ENCODE results near the gene CTXN1. TPM values are rescaled to one million over a fixed set of nuclear protein-coding genes. Genes with fewer than 3 reads are reported as not detected.
"Not testable (repeated sequence)": the region's sequence is repeated elsewhere in the genome, so short reads cannot be mapped to it uniquely, and the experiment has no call there.

Gene CTXN1
- total RNA-seq, 2 experiments from 2014 or later: 0.23 TPM; not detected in 1

DNA sequence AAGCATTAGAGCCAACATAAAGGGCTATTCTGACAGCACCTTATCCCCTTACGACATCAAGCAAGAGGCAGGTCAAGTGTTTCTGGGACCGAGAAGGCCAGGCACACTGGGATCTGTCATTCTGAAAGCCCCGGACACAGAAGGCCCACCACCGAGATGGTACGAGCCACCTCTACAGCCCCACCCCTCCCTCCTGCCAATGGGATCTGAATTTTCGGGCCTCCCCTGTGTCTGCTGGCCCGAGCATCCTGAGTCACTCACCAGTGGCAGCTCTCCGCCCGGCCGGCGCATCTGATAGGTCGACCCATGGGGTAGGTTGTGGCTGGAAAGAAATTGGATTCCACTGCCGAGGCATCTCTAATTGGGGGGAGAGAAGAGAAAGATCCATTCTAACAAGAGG is 14.9 kb upstream of the CTXN1 start:
- CTCF ChIA-PET: interaction anchor here (5.7 kb wide), 1 partner anchor 20 kb away, joined by 75 read pairs; the partner anchor contains the start of gene SNAPC2
- peak overlapping the region; percentile 18 for H3K4me3 Mint-ChIP-seq
- no peaks in the 10 kb centered on the region for H3K9me3 Mint-ChIP-seq (ENCODE audit: low read depth)
- H3K27me3 Mint-ChIP-seq: no peaks in the 10 kb centered on the region
- peaks cover 33% of the 10 kb centered on the region for H3K4me1 Mint-ChIP-seq
- peaks cover 16% of the 10 kb centered on the region for H3K36me3 Mint-ChIP-seq
- no peak for ATAC-seq
- DNase-seq: no peak
- no peak overlapping the region for H3K27ac Mint-ChIP-seq

DNA sequence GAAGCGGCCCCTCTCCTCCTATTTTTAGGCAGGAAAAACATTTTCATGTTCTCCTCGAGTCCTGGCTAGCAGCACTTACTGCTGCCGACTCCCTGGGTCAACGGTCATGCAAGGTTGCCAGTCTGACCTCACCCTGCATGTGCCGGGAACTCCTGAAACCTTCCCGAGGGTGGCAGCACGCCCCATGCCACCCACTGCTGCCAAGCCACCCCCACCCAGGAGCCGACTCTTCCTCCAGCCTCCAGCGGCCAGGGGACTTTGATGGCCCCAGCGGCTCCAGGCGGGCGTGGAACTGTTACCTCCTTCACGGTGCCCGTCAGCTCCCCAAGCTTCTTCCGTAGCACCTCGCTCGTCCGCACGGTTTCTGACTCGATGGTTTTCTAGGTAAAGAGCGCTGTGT is 8.8 kb upstream of the CTXN1 start:
- no peaks in the 10 kb centered on the region for H3K9me3 Mint-ChIP-seq (ENCODE audit: low read depth)
- no peak overlapping the region for H3K4me3 Mint-ChIP-seq
- CTCF ChIA-PET: interaction anchor here (0.9 to 1.1 kb wide), 2 partner anchors 9 to 31 kb away, joined by 3 to 4 read pairs; partner anchors contain the start of genes MAP2K7 and TIMM44
- DNase-seq (no peak), ATAC-seq (no peak)
- H3K27me3 Mint-ChIP-seq: no peaks in the 10 kb centered on the region
- peaks cover 17% of the 10 kb centered on the region for H3K36me3 Mint-ChIP-seq
- no peak overlapping the region for H3K27ac Mint-ChIP-seq
- H3K4me1 Mint-ChIP-seq: no peaks in the 10 kb centered on the region

DNA sequence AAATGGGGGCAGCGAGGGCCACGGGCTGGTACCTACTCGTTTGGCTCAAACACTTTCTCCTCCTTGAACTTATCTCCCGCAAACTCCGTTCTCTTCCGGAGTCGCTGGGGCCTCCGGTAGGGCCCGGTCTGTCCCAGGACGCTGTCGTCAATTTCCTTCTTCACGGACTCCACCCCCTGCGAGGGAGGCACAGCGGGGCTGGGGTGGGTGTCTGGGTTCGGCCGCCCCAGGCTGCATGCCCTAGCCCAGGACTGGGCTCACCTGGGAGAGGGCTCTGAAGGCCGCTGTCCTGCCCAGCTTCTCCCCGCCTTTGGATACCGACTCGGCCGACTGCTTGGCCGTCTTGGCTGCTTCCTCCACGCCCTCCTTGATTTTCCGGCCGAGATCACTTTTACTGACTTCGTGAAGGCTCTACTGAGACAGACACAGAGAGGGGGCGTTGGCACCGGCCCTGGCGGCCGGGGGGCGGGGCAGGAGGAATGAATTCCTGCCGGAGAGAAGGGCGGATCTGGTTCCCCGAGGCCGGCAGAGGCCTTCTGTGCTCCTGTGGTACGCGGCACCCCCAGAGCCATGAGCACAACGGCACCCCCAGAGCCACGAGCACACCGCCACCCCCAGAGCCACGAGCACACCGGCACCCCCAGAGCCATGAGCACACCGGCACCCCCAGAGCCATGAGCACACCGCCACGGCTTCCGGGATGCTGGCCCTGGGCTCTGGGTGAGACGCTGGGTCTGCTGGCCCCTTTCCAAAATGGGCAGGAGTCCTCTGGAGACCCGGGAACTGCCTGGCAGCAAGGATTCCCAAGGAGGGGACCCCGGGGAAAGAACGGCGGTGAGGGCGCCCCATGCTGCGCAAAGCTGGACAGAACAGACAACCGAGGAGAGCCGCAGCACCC is 8.1 kb upstream of the CTXN1 start:
- Mint-ChIP-seq H3K4me1 (no peaks in the 10 kb centered on the region), H3K36me3 (peaks cover 17% of the 10 kb centered on the region), H3K4me3 (no peak overlapping the region), H3K27me3 (no peaks in the 10 kb centered on the region), H3K9me3 (ENCODE audit: low read depth) (no peaks in the 10 kb centered on the region), H3K27ac (no peak overlapping the region)
- no peak for ATAC-seq
- DNase-seq: no peak
- CTCF ChIA-PET: no interaction called here

DNA sequence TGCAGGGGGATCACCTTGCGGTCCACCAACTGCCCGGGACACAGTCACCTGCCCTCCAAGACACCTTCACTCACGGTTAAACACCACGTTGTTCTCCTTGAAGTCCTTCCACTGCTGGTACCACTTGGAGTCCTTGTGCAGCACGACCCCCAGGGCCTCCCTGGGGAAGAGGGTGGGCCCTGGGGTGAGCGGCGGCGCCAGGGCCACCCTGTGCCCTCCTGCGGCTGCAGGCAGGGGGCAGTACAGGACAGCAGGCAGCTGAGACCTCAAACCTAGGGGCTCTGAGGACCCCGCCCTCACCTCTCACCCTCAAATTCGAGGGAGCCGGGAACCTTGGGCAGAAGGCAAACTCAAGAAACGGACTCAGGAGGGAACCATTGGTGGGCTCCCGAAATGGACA is 7.5 kb upstream of the CTXN1 start:
- ATAC-seq (no peak), DNase-seq (no peak)
- H3K27ac Mint-ChIP-seq: no peak overlapping the region
- H3K9me3 Mint-ChIP-seq (ENCODE audit: low read depth): no peaks in the 10 kb centered on the region
- peaks cover under 1% of the 10 kb centered on the region for H3K4me1 Mint-ChIP-seq
- H3K27me3 Mint-ChIP-seq: no peaks in the 10 kb centered on the region
- CTCF ChIA-PET: no interaction called here
- H3K4me3 Mint-ChIP-seq: no peak overlapping the region
- peaks cover 13% of the 10 kb centered on the region for H3K36me3 Mint-ChIP-seq

DNA sequence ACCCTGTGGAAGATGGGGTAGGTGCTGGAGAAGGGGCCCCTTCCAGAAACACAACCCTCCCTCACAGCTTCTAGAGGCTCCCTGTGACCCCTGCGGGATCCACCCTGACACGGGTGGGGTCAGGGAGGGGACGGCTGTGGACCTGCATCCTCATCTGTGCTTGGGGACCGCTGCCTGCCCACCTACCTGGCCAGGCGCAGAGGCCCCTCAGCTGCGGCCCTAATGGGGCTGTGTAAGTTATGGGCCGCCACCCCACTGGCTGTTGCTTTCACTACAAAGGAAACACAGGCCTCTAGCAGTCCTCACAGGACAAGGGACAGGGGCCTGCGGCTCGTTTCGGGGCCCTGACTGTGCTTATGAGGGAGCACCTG is 7.0 kb upstream of the CTXN1 start:
- Mint-ChIP-seq H3K36me3 (peaks cover 12% of the 10 kb centered on the region), H3K4me1 (peaks cover 3% of the 10 kb centered on the region), H3K27me3 (no peaks in the 10 kb centered on the region), H3K4me3 (no peak overlapping the region), H3K9me3 (ENCODE audit: low read depth) (no peaks in the 10 kb centered on the region), H3K27ac (no peak overlapping the region)
- no peak for ATAC-seq
- DNase-seq: no peak
- CTCF ChIA-PET: no interaction called here

DNA sequence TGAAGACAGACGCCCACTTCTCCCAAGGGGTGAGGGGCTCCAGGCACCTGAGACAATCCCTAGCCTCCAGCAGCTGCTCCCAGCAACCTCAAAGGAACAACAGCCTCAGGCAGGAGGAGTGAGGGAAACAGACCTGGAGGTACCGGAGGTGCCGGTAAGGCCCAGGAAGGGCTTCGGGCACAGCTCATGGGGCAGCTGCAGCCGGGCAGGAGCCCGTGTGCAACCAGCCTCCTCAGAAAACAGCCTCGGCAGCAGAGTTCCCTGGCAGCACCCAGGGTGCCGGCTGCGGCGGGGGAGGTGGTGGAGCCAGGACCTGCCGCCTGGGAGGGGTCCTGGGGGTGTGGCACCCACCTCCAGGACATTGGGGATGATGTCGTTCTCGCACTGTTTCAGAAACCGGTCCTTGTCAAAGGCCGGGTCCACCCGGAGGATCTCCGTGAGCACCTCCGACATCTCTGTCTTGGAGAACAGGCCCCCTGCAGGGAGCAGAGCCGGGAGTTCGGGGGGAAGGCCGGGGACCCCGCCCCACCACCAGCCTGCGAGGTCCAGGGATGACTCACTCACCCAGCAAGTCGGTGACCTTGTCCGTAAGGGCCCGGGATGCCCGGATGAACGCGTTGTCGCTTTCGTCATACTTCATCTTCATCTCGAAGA is 6.5 kb upstream of the CTXN1 start:
- Mint-ChIP-seq H3K4me3 (no peak overlapping the region), H3K27ac (no peak overlapping the region), H3K9me3 (ENCODE audit: low read depth) (no peaks in the 10 kb centered on the region), H3K36me3 (peaks cover 9% of the 10 kb centered on the region), H3K27me3 (no peaks in the 10 kb centered on the region), H3K4me1 (peaks cover 3% of the 10 kb centered on the region)
- ATAC-seq (no peak), DNase-seq (no peak)
- CTCF ChIA-PET: no interaction called here

DNA sequence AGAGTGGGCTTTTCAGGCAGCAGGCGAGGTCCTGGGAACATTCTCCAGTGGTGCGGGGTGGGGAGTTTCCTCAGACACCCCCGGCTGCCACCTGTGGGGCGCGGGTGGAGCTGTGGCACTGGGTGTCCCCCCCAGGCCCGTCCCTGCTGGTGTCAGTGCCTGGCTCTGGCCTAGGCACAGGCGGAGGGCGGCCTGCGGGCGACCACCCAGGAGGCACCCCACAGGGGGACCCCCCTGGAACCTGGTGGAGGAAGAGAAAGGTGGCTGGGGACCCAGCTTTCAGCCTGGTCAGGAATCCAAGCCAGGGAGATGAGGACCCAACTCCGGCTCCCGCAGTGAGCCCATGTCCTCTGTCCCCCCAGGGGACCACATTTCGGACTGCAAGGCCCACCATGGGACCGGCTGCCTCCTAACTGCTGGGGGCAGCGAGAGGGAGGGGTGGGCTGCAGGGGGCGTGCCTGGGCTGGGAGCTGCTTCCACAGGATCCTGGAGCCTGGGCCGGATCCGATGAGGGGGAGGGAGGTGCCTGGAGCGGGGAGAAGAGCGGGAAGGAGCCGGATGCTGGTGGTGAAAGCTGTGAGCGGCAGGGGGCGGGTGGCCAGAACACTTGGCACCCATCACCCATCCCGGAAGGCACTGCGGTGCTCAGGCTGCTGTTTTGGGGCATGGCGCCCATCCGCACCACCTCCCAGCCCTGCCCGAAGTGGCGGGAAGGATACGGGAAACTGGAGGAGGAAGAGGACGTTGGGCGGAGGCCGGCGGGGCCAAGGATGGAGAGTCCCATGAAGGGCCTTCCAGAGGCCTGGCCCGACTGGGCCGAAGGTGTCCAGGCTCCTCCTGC is 5.5 kb upstream of the CTXN1 start:
- CTCF ChIA-PET: interaction anchor here (2.3 to 3.7 kb wide), 4 partner anchors 11 to 71 kb away, joined by 8 to 40 read pairs (median 11); partner anchors contain the start of genes MAP2K7, SNAPC2 and TIMM44
- H3K27ac Mint-ChIP-seq: no peak overlapping the region
- ATAC-seq: no peak
- peaks cover 4% of the 10 kb centered on the region for H3K4me1 Mint-ChIP-seq
- H3K9me3 Mint-ChIP-seq (ENCODE audit: low read depth): no peaks in the 10 kb centered on the region
- H3K4me3 Mint-ChIP-seq: no peak overlapping the region
- no peak for DNase-seq
- no peaks in the 10 kb centered on the region for H3K27me3 Mint-ChIP-seq
- peaks cover 9% of the 10 kb centered on the region for H3K36me3 Mint-ChIP-seq

DNA sequence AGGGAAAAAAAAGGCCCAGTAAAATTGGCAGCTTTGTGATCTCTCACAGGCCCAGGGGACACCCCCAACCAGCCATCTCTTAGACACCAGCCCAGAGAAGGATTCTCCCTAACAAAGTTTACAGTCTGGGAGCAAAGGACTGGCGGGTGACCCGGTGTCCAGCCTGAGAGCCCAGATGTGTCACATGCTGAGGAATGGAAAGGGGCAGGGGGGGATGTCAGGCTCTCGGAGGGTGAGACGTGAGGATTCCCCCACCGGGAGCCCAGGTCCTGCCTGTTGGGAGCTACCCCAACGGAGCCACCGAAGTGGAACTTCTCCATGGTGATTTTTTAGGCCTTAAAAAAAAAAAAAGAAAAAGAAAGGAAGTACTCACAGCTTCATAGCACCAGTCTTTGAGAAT is 4.8 kb upstream of the CTXN1 start:
- Mint-ChIP-seq H3K9me3 (ENCODE audit: low read depth) (no peaks in the 10 kb centered on the region), H3K27me3 (no peaks in the 10 kb centered on the region), H3K27ac (no peak overlapping the region), H3K4me1 (peaks cover 7% of the 10 kb centered on the region), H3K4me3 (no peak overlapping the region), H3K36me3 (peaks cover 9% of the 10 kb centered on the region)
- no peak for DNase-seq
- no peak for ATAC-seq
- CTCF ChIA-PET: interaction anchor here (2.3 to 3.7 kb wide), 4 partner anchors 10 to 72 kb away, joined by 8 to 40 read pairs (median 11); partner anchors contain the start of genes MAP2K7, SNAPC2 and TIMM44

DNA sequence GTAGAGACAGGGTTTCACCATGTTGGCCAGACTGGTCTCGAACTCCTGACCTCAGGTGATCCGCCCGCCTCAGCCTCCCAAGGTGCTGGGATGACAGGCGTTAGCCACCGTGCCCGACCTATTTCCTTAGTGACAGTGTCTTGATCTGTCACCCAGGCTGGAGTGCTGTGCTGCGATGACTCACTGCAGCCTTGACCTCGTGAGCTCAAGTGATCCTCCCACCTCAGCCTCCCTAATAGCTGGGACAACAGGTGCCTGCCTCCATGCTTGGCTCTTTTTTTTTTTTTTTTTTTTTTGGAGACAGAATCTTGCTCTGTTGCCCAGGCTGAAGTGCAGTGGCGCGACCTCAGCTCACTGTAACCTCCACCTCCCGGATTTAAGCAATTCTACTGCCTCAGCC is 4.1 kb upstream of the CTXN1 start:
- CTCF ChIA-PET: interaction anchor here (2.3 to 3.7 kb wide), 4 partner anchors 10 to 73 kb away, joined by 8 to 40 read pairs (median 11); partner anchors contain the start of genes MAP2K7, SNAPC2 and TIMM44
- not testable (repeated sequence) for H3K4me3 Mint-ChIP-seq; H3K27me3 Mint-ChIP-seq; H3K4me1 Mint-ChIP-seq; DNase-seq; H3K9me3 Mint-ChIP-seq (ENCODE audit: low read depth); H3K36me3 Mint-ChIP-seq; H3K27ac Mint-ChIP-seq; ATAC-seq

DNA sequence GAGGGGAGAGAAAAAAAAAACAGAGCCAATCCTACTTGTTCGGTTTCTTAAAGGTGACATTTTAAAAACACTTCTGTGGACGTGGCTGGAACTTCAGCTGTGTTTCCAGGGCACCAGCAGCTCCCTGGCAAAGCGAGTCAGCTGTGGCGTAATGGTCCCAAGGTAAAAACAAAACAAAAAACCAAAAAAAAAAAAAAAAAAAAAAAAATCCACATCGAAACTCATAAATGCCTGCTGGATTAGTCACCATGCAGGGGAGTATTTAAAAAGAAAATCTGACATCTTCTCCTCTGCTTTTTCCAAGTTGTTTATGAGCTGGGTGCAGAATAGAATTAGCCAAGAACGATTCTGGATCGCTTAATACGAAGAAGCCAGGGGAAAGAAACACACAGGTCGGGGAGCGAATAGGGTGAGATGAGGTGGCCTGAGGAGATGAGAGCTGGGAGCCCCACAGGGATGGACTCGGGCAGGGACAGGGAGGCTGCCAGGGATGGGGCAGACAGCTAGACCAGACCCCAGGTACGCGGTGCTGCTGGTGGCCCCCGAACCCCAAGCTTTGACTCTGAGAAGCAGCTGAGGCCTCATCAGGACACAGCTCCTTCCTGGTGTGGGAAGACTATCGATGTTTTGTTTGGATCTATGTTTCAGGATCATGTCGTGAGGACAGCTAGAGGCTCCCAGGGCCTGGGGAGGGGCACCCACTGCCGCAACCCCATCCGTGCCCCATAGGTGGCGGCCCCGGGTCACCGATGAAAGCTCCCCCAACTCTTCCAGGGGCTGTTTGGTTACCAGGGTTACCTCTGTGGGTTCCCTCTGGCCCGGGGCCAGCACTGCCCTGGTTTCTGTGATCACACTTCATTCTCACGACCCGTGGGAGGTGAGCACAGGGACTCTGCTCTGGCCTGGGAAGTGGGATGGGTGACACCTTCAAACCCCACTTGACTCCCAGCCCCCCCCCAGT is 3.1 kb upstream of the CTXN1 start:
- H3K27me3 Mint-ChIP-seq: no peaks in the 10 kb centered on the region
- DNase-seq: peak; percentile 75
- peak; percentile 38 for ATAC-seq
- H3K36me3 Mint-ChIP-seq: peaks cover 3% of the 10 kb centered on the region
- peaks cover 9% of the 10 kb centered on the region for H3K4me1 Mint-ChIP-seq
- H3K9me3 Mint-ChIP-seq (ENCODE audit: low read depth): no peaks in the 10 kb centered on the region
- CTCF ChIA-PET: interaction anchor here (0.6 to 3.7 kb wide), 10 partner anchors 9 to 123 kb away, joined by 3 to 40 read pairs (median 6); partner anchors contain the start of genes CCL25, MAP2K7, SNAPC2 and TIMM44
- no peak overlapping the region for H3K4me3 Mint-ChIP-seq
- peak overlapping the region; percentile 39 for H3K27ac Mint-ChIP-seq

DNA sequence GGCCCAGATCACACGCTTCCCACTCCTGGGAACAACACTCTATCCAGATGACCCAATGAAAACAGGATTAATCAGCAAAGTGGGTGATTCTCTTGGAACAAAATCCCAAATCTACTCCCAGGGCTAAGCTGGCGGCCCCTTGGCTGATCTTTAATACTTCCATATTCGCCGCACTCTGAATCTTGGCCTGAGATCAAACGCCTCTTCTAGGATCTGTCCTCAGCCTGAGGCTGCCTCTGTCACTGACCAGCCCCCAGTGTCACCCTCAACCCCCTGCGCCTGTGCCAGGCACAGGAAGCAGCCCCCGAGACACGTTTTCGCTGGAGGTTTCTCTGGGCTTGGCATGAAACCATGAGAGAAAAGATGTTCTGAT is 2.4 kb upstream of the CTXN1 start:
- CTCF ChIA-PET: interaction anchor here (0.6 to 3.7 kb wide), 8 partner anchors 8 to 74 kb away, joined by 3 to 40 read pairs (median 6); partner anchors contain the start of genes SNAPC2 and TIMM44
- ATAC-seq: no peak

More for the DNA sequence above, 2.4 kb upstream of the CTXN1 start:
- H3K36me3 Mint-ChIP-seq: no peaks in the 10 kb centered on the region
- peaks cover 9% of the 10 kb centered on the region for H3K4me1 Mint-ChIP-seq
- H3K27ac Mint-ChIP-seq: no peak overlapping the region
- H3K9me3 Mint-ChIP-seq (ENCODE audit: low read depth): no peaks in the 10 kb centered on the region
- DNase-seq: no peak
- H3K4me3 Mint-ChIP-seq: no peak overlapping the region
- H3K27me3 Mint-ChIP-seq: no peaks in the 10 kb centered on the region

Measured in activated CD8-positive, alpha-beta memory T cell treated with anti-CD3 and anti-CD28 coated beads, Interleukin-2, amount 10 ng/mL, durations not matched to agents 7 days and 5 days (primary cell).